Right ventricle myocardium superior (tissue), 1 donor: Measurements from ENCODE around the gene SMPD3. TPM values are rescaled to one million over a fixed set of nuclear protein-coding genes. Genes with fewer than 3 reads are reported as not detected.

Experiments used
- ATAC-seq: fragments of 200-7000 bp; cut with Tn5 transposase; one replicate; pipeline ENCODE4 v1.9.1; 2020; ENCODE audit warnings: mild to moderate bottlenecking; ENCODE audit not compliant: poor library complexity
- DNase-seq: peaks from one replicate; pipeline ENCODE4 v3.0.0-alpha.2; 2020
- intact Hi-C: fragments of 100-400 bp; cut with DNase I; formaldehyde crosslinking; loops from one replicate; pipeline ENCODE4 v1.11.2; 2022
- total RNA-seq: library from RNA; stranded (reverse); fragmentation: NEBNext Ultra II Directional; extraction: Animal tissue kit (Norgen Biotek cat#: 25700); gene quantifications from one replicate; pipeline ENCODE4 v1.2.1, GENCODE V29; 2021
- donor health status: DM: no; HTN: yes; CAD: no; lungs with severe emphysema.

Gene SMPD3
- total RNA-seq, 1 donor from 2014 or later: 0.13 TPM

- intact Hi-C loops: no loop called here
- DNase-seq (no peak), ATAC-seq (no peak)
Observed at GRCh38 chr16:68475071-68475470, 26.8 kb upstream of the SMPD3 start.

- intact Hi-C loops: no loop called here
- DNase-seq: no peak
- no peak for ATAC-seq
Observed at GRCh38 chr16:68473358-68474070, 25.2 kb upstream of the SMPD3 start.

- ATAC-seq (no peak), DNase-seq (no peak)
- intact Hi-C loops: no loop called here
Observed at GRCh38 chr16:68472581-68472980, 24.3 kb upstream of the SMPD3 start.

- peak; percentile 45 for DNase-seq
- intact Hi-C loops: no loop called here
- peak; percentile 86 for ATAC-seq
Observed at GRCh38 chr16:68470461-68471150, 22.3 kb upstream of the SMPD3 start.

- DNase-seq (no peak), ATAC-seq (peak; percentile 51)
- intact Hi-C loops: no loop called here
Observed at GRCh38 chr16:68469796-68470460, 21.6 kb upstream of the SMPD3 start.

GRCh38 chr16:68468842-68469241, 20.5 kb upstream of the SMPD3 start:
- no peak for DNase-seq
- intact Hi-C loops: no loop called here
- no peak for ATAC-seq

GRCh38 chr16:68466174-68466573, 17.9 kb upstream of the SMPD3 start:
- DNase-seq (no peak), ATAC-seq (no peak)
- intact Hi-C loops: no loop called here

GRCh38 chr16:68463904-68464303, 15.6 kb upstream of the SMPD3 start:
- DNase-seq (no peak), ATAC-seq (no peak)
- intact Hi-C loops: no loop called here

- DNase-seq (no peak), ATAC-seq (no peak)
- intact Hi-C loops: no loop called here
Observed at GRCh38 chr16:68460067-68460466, 11.8 kb upstream of the SMPD3 start.

- no peak for DNase-seq
- ATAC-seq: no peak
- intact Hi-C loops: no loop called here
Observed at GRCh38 chr16:68459457-68459856, 11.1 kb upstream of the SMPD3 start.

GRCh38 chr16:68458551-68458950, 10.2 kb upstream of the SMPD3 start:
- intact Hi-C loops: no loop called here
- ATAC-seq (no peak), DNase-seq (no peak)

GRCh38 chr16:68458101-68458500, 9.8 kb upstream of the SMPD3 start:
- no peak for DNase-seq
- ATAC-seq: no peak
- intact Hi-C loops: no loop called here

- intact Hi-C loops: no loop called here
- no peak for ATAC-seq
Observed at GRCh38 chr16:68455631-68456030, 7.3 kb upstream of the SMPD3 start.

GRCh38 chr16:68454920-68455435, 6.7 kb upstream of the SMPD3 start:
- DNase-seq (no peak), ATAC-seq (no peak)
- intact Hi-C loops: no loop called here

More at GRCh38 chr16:68455631-68456030, 7.3 kb upstream of the SMPD3 start:
- DNase-seq: no peak

GRCh38 chr16:68453816-68454215, 5.5 kb upstream of the SMPD3 start:
- intact Hi-C loops: no loop called here
- DNase-seq (no peak), ATAC-seq (no peak)

- intact Hi-C loops: no loop called here
- DNase-seq: no peak
- no peak for ATAC-seq
Observed at GRCh38 chr16:68452176-68452575, 3.9 kb upstream of the SMPD3 start.

GRCh38 chr16:68451676-68452075, 3.4 kb upstream of the SMPD3 start:
- intact Hi-C loops: no loop called here
- ATAC-seq: no peak
- no peak for DNase-seq

GRCh38 chr16:68450741-68451255, 2.5 kb upstream of the SMPD3 start:
- intact Hi-C loops: no loop called here
- no peak for ATAC-seq
- no peak for DNase-seq

- peak; percentile 47 for DNase-seq
- intact Hi-C loops: no loop called here
- no peak for ATAC-seq
Observed at GRCh38 chr16:68447653-68448359, 502 bp downstream of the SMPD3 start.
